ENCODE measurements around the gene DAB2. TPM values are rescaled to one million over a fixed set of nuclear protein-coding genes. Genes with fewer than 3 reads are reported as not detected.

The DAB2 gene
- total and polyA plus RNA-seq, 2 donors (not counting 1 experiment from before 2014, with no cell fraction given), result 0.03 to 0.47 TPM

- DNase-seq, result no peak
- Mint-ChIP-seq H3K9me3 (ENCODE audit: insufficient read depth) (no peaks in the 10 kb centered on the region), H3K4me3 (no peak overlapping the region), H3K4me1 (peaks cover 6% of the 10 kb centered on the region), H3K27me3 (peaks cover 22% of the 10 kb centered on the region), H3K27ac (no peak overlapping the region)
- peaks cover 0 to 3% of the 10 kb centered on the region in 2 donors for H3K4me1 ChIP-seq (ENCODE audit: control insufficient read depth in 2 of 2, insufficient read depth in 2 of 2, low read length in 2 of 2)
- H3K79me2 ChIP-seq (ENCODE audit: control insufficient read depth, insufficient read depth, low read length), result no peaks in the 10 kb centered on the region
- no peak overlapping the region for H3K27ac ChIP-seq (ENCODE audit: low read length in 2 of 2)
- intact Hi-C loops (cut with micrococcal nuclease), result no loop called here
- no peaks in the 10 kb centered on the region for H3K36me3 ChIP-seq (replicated peaks in 1 of 2; ENCODE audit: control extremely low read depth in 1 of 2, control insufficient read depth in 1 of 2, extremely low read depth in 1 of 2, insufficient read depth in 2 of 2, low read length in 1 of 2)
- no peak for TF ChIP-seq EZH2 (IDR thresholded peaks at IDR 0.05; ENCODE audit: borderline replicate concordance, insufficient read depth, low read depth, low read length, poor library complexity, severe bottlenecking)
- TF ChIP-seq, protein P1, sequence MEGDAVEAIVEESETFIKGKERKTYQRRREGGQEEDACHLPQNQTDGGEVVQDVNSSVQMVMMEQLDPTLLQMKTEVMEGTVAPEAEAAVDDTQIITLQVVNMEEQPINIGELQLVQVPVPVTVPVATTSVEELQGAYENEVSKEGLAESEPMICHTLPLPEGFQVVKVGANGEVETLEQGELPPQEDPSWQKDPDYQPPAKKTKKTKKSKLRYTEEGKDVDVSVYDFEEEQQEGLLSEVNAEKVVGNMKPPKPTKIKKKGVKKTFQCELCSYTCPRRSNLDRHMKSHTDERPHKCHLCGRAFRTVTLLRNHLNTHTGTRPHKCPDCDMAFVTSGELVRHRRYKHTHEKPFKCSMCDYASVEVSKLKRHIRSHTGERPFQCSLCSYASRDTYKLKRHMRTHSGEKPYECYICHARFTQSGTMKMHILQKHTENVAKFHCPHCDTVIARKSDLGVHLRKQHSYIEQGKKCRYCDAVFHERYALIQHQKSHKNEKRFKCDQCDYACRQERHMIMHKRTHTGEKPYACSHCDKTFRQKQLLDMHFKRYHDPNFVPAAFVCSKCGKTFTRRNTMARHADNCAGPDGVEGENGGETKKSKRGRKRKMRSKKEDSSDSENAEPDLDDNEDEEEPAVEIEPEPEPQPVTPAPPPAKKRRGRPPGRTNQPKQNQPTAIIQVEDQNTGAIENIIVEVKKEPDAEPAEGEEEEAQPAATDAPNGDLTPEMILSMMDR (IDR thresholded peaks at IDR 0.05), result no peak
- no peaks in the 10 kb centered on the region for H4K20me1 ChIP-seq (ENCODE audit: control insufficient read depth, insufficient read depth, low read length, poor library complexity, severe bottlenecking)
- no peak overlapping the region for H3K9ac ChIP-seq (ENCODE audit: low read length)
- no peak overlapping the region for H3K4me3 ChIP-seq (ENCODE audit: control extremely low read depth in 1 of 5, extremely low read depth in 1 of 5, insufficient read depth in 1 of 5, low read depth in 2 of 5, low read length in 4 of 5)
- H2AFZ ChIP-seq (ENCODE audit: insufficient read depth, low read depth, low read length, poor library complexity, severe bottlenecking), result no peak overlapping the region
- ChIA-PET CTCF (no interaction called here), POLR2A (no interaction called here)
- WGBS (ENCODE audit: insufficient coverage), result no CpG with 5 or more reads among the region's 1 CpG
- H3K4me2 ChIP-seq (replicated peaks; ENCODE audit: low read depth, low read length, poor library complexity, severe bottlenecking), result no peak overlapping the region
- H3K9me3 ChIP-seq (ENCODE audit: control extremely low read depth in 1 of 3, control insufficient read depth in 2 of 3, insufficient read depth in 1 of 3, low read length in 2 of 3), result no peaks in the 10 kb centered on the region
- ATAC-seq (ENCODE audit: low read depth), result no peak
- H3K27me3 ChIP-seq (replicated peaks in 1 of 4; ENCODE audit: control extremely low read depth in 1 of 4, control insufficient read depth in 3 of 4, insufficient read depth in 4 of 4, low read length in 3 of 4), result no peaks in the 10 kb centered on the region
Observed at GRCh38 chr5:39469176-39469575, 44.4 kb upstream of the DAB2 start.

- ChIA-PET POLR2A (no interaction called here), CTCF (interaction anchor here (1.2 kb wide), 1 partner anchor 11 kb away, joined by 3 read pairs; no protein-coding TSS in a partner anchor)
- Histone ChIP-seq H4K20me1 (ENCODE audit: control insufficient read depth, insufficient read depth, low read length, poor library complexity, severe bottlenecking) (no peaks in the 10 kb centered on the region), H3K27ac (ENCODE audit: low read length in 2 of 2) (no peak overlapping the region), H3K4me1 (ENCODE audit: control insufficient read depth in 2 of 2, insufficient read depth in 2 of 2, low read length in 2 of 2) (peaks cover 3% of the 10 kb centered on the region in 2 donors), H3K27me3 (replicated peaks in 1 of 4; ENCODE audit: control extremely low read depth in 1 of 4, control insufficient read depth in 3 of 4, insufficient read depth in 4 of 4, low read length in 3 of 4) (no peaks in the 10 kb centered on the region), H3K4me2 (replicated peaks; ENCODE audit: low read depth, low read length, poor library complexity, severe bottlenecking) (no peak overlapping the region), H2AFZ (ENCODE audit: insufficient read depth, low read depth, low read length, poor library complexity, severe bottlenecking) (no peak overlapping the region), H3K9ac (ENCODE audit: low read length) (no peak overlapping the region), H3K79me2 (ENCODE audit: control insufficient read depth, insufficient read depth, low read length) (no peaks in the 10 kb centered on the region), H3K9me3 (ENCODE audit: control extremely low read depth in 1 of 3, control insufficient read depth in 2 of 3, insufficient read depth in 1 of 3, low read length in 2 of 3) (no peaks in the 10 kb centered on the region), H3K4me3 (ENCODE audit: control extremely low read depth in 1 of 5, extremely low read depth in 1 of 5, insufficient read depth in 1 of 5, low read depth in 2 of 5, low read length in 4 of 5) (no peak overlapping the region), H3K36me3 (replicated peaks in 1 of 2; ENCODE audit: control extremely low read depth in 1 of 2, control insufficient read depth in 1 of 2, extremely low read depth in 1 of 2, insufficient read depth in 2 of 2, low read length in 1 of 2) (no peaks in the 10 kb centered on the region)
- Mint-ChIP-seq H3K4me3 (no peak overlapping the region), H3K27ac (no peak overlapping the region), H3K9me3 (ENCODE audit: insufficient read depth) (no peaks in the 10 kb centered on the region), H3K27me3 (peaks cover 18% of the 10 kb centered on the region), H3K4me1 (peaks cover 9% of the 10 kb centered on the region)
- no peak for DNase-seq
- no peak for ATAC-seq (ENCODE audit: low read depth)
- TF ChIP-seq, protein P1 (IDR thresholded peaks at IDR 0.05), result no peak
- TF ChIP-seq EZH2 (IDR thresholded peaks at IDR 0.05; ENCODE audit: borderline replicate concordance, insufficient read depth, low read depth, low read length, poor library complexity, severe bottlenecking), result no peak
- WGBS (ENCODE audit: insufficient coverage), result no CpG with 5 or more reads among the region's 1 CpG
- intact Hi-C loops (cut with micrococcal nuclease), result no loop called here
Observed at GRCh38 chr5:39466846-39467245, 42.1 kb upstream of the DAB2 start.
